Uterus (tissue), 4 donors: ENCODE data around the gene RAB9A. TPM values are rescaled to one million over a fixed set of nuclear protein-coding genes. Genes with fewer than 3 reads are reported as not detected.
"Not testable (repeated sequence)": the region's sequence is repeated elsewhere in the genome, so short reads cannot be mapped to it uniquely, and the experiment has no call there.

Source experiments
- DNase-seq, 2 donors: peaks; one replicate each; pipeline ENCODE4 v3.0.0-alpha.2; 2019 to 2020
- H3K27ac ChIP-seq, 2 donors: fragments of 200-600 bp; sonication (generic); 1 replicate in 1 of 2; 2 replicates in 1 of 2; pipeline ENCODE4 v1.5.1; 2016 to 2018
- H3K27me3 ChIP-seq, 2 donors: fragments of 200-600 bp; sonication (generic); one replicate each; pipeline ENCODE4 v1.5.1; 2018 to 2019; ENCODE audit warnings: control low read depth in 1 of 2
- H3K36me3 ChIP-seq, 2 donors: fragments of 200-600 bp; sonication (generic); one replicate each; pipeline ENCODE4 v1.5.1; 2019; ENCODE audit warnings: control low read depth in 1 of 2
- H3K4me1 ChIP-seq, 2 donors: fragments of 200-600 bp; sonication (generic); one replicate each; pipeline ENCODE4 v1.5.1; 2018 to 2019; ENCODE audit warnings: control low read depth in 1 of 2
- H3K4me3 ChIP-seq, 2 donors: fragments of 200-600 bp; sonication (generic); 1 replicate in 1 of 2; 2 replicates in 1 of 2; pipeline ENCODE4 v1.5.1; 2018 to 2019; ENCODE audit warnings: mild to moderate bottlenecking in 1 of 2
- H3K9me3 ChIP-seq, 2 donors: fragments of 200-600 bp; sonication (generic); one replicate each; pipeline ENCODE4 v1.5.1; 2019; ENCODE audit warnings: control low read depth in 1 of 2
- POLR2A ChIP-seq, 2 donors: fragments of 450-650 bp; IDR thresholded peaks; one replicate each; pipeline ENCODE4 v1.6.1; 2016; ENCODE audit warnings: antibody characterized with exemption in 2 of 2, mild to moderate bottlenecking in 1 of 2, moderate library complexity in 1 of 2
- intact Hi-C: fragments of 100-400 bp; cut with DNase I; formaldehyde crosslinking; loops from one replicate; pipeline ENCODE4 v1.15.1; 2023; ENCODE audit warnings: low total_unique reads
- total RNA-seq, 4 donors: library from RNA; depleted of rRNA in 3 of 4; stranded (reverse); fragments of >200 nt in 3 of 4; gene quantifications; one replicate each; pipeline versions ENCODE4 v1.1.0 to v1.2.4, GENCODE V29; 2014 to 2023
- TF ChIP-seq, protein P1 (sequence below), 4 experiments: fragments of 200-600 bp in 2 of 4; fragments of 450-650 bp in 2 of 4; sonication (generic) in 2 of 4; IDR thresholded peaks; one replicate each; pipeline ENCODE4 v1.5.1; 2016 to 2019; ENCODE audit warnings: antibody characterized with exemption in 4 of 4, mild to moderate bottlenecking in 2 of 4, moderate library complexity in 1 of 4
- donor health status: DM: yes; HTN: yes; CAD: no.

RAB9A gene
- total RNA-seq, 4 donors from 2014 or later: 27.2 to 40.2 (median 28.2) TPM

DNA sequence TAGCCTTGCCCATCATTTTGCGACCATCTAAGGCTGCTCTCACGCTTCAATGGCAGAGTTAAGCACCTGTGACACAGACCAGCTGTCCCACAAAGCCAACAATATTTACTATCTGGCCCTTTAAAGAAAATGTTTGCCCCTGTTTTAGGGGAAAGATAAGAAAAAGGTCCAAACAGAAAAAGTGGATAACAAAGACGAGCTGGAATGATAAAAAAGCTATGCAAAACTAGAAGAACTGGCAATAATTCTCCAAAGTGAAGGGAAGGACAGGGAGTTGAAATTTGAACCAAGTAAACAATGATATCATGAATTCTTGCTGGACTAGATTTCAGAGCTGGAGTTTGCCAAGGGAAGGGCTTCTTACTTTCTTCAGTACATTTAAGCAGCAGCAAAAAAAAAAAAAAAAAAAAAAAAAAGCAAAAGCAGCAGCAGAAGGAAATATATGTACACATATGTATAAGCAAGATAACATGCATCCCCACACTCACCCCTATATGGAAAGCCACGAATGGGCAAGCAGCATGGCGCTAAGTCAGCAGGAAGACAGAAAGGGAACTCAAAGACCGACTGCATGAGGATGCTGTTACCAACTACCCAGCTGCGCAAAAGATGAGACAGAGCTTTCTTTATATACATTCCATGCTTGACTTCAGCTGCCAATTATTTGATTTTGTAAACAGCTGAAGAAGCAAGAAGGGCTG lies 33.0 kb downstream of the RAB9A start:
- no peaks in the 10 kb centered on the region for H3K9me3 ChIP-seq
- TF ChIP-seq POLR2A (IDR thresholded peaks at IDR 0.05): no peak
- TF ChIP-seq, protein P1, sequence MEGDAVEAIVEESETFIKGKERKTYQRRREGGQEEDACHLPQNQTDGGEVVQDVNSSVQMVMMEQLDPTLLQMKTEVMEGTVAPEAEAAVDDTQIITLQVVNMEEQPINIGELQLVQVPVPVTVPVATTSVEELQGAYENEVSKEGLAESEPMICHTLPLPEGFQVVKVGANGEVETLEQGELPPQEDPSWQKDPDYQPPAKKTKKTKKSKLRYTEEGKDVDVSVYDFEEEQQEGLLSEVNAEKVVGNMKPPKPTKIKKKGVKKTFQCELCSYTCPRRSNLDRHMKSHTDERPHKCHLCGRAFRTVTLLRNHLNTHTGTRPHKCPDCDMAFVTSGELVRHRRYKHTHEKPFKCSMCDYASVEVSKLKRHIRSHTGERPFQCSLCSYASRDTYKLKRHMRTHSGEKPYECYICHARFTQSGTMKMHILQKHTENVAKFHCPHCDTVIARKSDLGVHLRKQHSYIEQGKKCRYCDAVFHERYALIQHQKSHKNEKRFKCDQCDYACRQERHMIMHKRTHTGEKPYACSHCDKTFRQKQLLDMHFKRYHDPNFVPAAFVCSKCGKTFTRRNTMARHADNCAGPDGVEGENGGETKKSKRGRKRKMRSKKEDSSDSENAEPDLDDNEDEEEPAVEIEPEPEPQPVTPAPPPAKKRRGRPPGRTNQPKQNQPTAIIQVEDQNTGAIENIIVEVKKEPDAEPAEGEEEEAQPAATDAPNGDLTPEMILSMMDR (IDR thresholded peaks at IDR 0.05): no peak
- no peak for DNase-seq
- intact Hi-C loops: no loop called here
- no peaks in the 10 kb centered on the region for H3K36me3 ChIP-seq
- no peak overlapping the region for H3K4me3 ChIP-seq
- peak overlapping the region; percentile 63 to 87 for H3K27ac ChIP-seq
- H3K4me1 ChIP-seq: no peaks in the 10 kb centered on the region
- H3K27me3 ChIP-seq: no peaks in the 10 kb centered on the region

DNA sequence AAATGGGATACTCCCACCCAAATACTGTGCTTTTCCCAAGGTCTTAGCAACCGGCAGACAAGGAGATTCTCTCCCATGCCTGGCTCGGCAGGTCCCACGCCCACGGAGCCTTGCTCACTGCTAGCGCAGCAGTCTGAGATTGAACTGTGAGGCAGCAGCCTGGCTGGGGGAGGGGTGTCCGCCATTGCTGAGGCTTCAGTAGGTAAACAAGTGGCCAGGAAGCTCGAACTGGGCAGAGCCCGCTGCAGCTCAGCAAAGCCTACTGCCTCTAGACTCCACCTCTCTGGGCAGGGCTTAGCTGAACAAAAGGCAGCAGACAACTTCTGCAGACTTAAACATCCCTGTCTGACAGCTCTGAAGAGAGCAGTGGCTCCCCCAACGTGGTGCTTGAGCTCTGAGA lies 36.0 kb downstream of the RAB9A start:
- H3K27ac ChIP-seq: peak overlapping the region in 1 of 2 donors; percentile 6
- H3K4me3 ChIP-seq, H3K36me3 ChIP-seq, H3K27me3 ChIP-seq, intact Hi-C loops, H3K9me3 ChIP-seq, DNase-seq, H3K4me1 ChIP-seq: not testable (repeated sequence)

DNA sequence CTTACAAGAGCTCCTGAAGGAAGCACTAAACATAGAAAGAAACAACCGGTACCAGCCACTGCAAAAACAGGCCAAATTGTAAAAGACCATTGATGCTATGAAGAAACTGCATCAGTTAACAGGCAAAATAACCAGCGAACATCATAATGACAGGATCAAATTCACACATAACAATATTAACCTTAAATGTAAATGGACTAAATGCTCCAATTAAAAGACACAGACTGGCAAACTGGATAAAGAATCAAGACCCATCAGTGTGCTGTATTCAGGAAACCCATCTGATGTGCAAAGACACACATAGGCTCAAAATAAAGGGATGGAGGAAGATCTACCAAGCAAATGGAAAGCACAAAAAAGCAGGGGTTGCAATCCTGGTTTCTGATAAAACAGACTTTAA lies 37.7 kb downstream of the RAB9A start:
- DNase-seq, H3K4me1 ChIP-seq, intact Hi-C loops, H3K27ac ChIP-seq, H3K9me3 ChIP-seq, H3K4me3 ChIP-seq, H3K27me3 ChIP-seq, H3K36me3 ChIP-seq: not testable (repeated sequence)

DNA sequence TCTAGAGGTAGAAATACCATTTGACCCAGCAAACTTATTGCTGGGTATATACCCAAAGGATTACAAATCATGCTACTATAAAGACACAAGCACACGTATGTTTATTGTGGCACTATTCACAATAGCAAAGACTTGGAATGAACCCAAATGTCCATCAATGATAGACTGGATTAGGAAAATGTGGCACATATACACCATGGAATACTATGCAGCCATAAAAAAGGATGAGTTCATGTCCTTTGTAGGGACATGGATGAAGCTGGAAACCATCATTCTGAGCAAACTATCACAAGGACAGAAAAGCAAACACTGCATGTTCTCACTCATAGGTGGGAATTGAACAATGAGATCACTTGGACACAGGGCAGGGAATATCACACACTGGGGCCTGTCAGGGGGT lies 41.6 kb downstream of the RAB9A start:
- H3K4me3 ChIP-seq, H3K27ac ChIP-seq, DNase-seq, H3K9me3 ChIP-seq, H3K27me3 ChIP-seq, H3K36me3 ChIP-seq, H3K4me1 ChIP-seq: not testable (repeated sequence)
- intact Hi-C loops: loop anchor here (10.0 kb wide), 1 partner anchor 46 kb away; the partner anchor contains the start of gene RAB9A

DNA sequence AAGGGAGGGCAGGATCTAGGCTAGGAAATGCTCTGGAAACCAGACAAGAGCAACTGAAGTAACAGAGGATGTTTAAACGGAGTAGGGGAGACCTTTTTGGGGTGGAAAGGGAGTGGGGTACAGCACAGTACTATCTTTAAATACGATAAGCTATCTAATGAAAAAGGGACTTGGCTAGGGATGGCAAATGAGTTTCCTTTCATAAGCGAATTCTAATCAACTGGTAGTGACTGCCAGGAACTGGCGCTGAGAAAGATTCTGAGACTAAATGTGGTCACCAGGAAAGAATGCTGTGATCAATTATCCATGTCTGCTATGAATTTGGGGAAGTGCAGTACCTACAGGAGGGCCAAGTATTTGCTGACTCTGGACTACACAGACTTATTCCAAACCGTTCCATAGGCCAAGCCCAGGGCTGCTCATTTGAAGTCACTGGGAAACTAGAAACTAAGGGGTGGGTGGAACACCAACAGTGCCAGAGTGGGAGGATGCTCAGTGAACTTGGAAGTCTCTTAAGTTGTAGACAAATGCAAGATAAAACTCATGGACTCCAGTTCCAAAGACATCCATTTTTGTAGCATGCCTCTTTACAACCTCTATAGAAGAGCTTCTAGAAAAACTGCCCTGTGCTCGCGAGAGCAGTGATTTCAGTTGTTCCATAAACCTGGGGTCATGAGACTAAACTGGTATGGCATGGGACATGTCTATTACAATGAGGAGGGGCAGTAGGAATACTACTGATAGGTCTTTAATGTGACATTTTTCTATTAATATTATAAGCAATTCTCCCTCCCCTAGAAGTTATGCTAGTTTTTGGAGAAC lies 43.5 kb downstream of the RAB9A start:
- Histone ChIP-seq H3K36me3 (no peaks in the 10 kb centered on the region), H3K4me1 (no peaks in the 10 kb centered on the region), H3K27ac (peak overlapping the region; percentile 83 to 87), H3K4me3 (no peak overlapping the region), H3K27me3 (no peaks in the 10 kb centered on the region), H3K9me3 (no peaks in the 10 kb centered on the region)
- no peak for DNase-seq
- TF ChIP-seq, protein P1 (IDR thresholded peaks at IDR 0.05): no peak
- TF ChIP-seq POLR2A (IDR thresholded peaks at IDR 0.05): no peak
- intact Hi-C loops: loop anchor here (10.0 kb wide), 1 partner anchor 48 kb away; the partner anchor contains the start of gene RAB9A

DNA sequence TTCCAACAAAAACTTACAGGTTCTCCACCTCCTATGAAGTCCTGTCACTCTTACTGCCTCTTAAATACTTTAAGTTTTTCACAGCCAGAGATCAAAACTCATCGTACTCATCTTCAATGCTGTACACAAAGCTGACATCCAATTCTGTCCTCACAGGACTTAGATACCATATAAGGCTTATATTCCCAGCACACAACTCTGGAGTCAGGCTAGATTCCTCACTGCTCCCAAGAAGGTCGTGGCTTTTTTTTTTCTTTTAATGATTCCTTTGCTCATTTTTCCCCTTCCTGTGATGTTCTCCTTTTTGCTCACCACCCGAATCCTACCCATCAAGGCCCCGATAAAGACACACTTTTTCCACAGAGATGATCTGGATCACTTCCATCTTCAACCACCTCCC lies 44.6 kb downstream of the RAB9A start:
- no peaks in the 10 kb centered on the region for H3K4me1 ChIP-seq
- TF ChIP-seq POLR2A (IDR thresholded peaks at IDR 0.05): no peak
- TF ChIP-seq, protein P1 (IDR thresholded peaks at IDR 0.05): no peak
- H3K27ac ChIP-seq: peak overlapping the region; percentile 83 to 87
- H3K9me3 ChIP-seq: no peaks in the 10 kb centered on the region
- intact Hi-C loops: loop anchor here (10.0 kb wide), 1 partner anchor 49 kb away; the partner anchor contains the start of gene RAB9A
- no peaks in the 10 kb centered on the region for H3K36me3 ChIP-seq
- no peak for DNase-seq
- peak overlapping the region; percentile 60 to 61 for H3K4me3 ChIP-seq
- no peaks in the 10 kb centered on the region for H3K27me3 ChIP-seq
